GM13977 (cell line): Measurements from ENCODE around the gene SMO.

ENCODE experiments used
- DNase-seq: peaks from one replicate; pipeline ENCODE4 v3.0.0; 2012; ENCODE audit warnings: low spot score
- CTCF ChIP-seq: IDR thresholded peaks from 2 replicates; pipeline ENCODE4 v1.5.1; 2012; ENCODE audit warnings: mild to moderate bottlenecking, control low read depth; ENCODE audit not compliant: insufficient read depth; ENCODE audit errors: extremely low read depth, missing control alignments
- in situ Hi-C: fragments of 300-500 bp; cut with MboI; formaldehyde crosslinking; loops from one replicate; pipeline ENCODE4 v1.12.0; 2022; ENCODE audit warnings: low sequenced_read_pairs, low pct_unique_long_range_greater_than_20kb, mixed read lengths, inconsistent platforms; ENCODE audit not compliant: unreplicated experiment

Gene SMO

GRCh38 chr7:129199406-129199805 is 11.0 kb downstream of the SMO start:
- DNase-seq: no peak
- in situ Hi-C loops: no loop called here
- TF ChIP-seq CTCF: no peak

DNA sequence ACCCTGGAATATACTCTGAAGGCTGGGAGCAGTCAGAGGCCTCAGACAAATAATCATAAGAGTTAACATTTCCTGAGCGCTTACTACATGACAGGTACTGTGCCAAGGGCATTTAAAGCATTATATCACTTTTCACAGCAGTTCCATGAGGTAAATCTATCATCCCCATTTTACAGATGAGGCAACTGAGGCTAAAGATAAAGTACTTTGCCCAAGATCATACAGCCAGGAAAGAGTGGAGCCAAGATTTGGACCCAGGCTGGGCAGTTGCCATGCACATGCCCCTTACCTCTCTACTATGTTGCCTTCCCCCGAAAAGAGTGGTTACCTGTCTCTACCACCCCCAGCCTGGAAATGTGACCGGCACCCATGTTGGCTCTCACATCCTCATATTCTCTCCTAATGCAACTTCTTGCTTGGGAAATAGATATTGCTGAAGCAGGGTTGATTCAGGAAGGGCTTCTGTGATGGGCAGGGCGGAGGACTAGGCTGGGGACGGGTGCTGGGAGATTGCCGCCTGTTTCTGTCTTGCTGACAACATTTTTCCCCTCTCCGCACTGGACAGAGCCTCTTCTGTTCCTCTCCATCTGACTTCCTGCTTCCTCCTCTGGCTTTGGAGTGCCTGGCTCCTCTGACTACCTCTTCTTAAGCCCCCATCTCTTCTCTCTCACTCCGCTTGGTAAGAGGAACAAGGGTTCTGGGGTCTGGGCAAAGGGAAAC is 13.8 kb downstream of the SMO start:
- TF ChIP-seq CTCF: no peak
- DNase-seq: no peak
- in situ Hi-C loops: loop anchor here (25.0 kb wide), 1 partner anchor 260 kb away; no protein-coding TSS in a partner anchor

- no peak for DNase-seq
- in situ Hi-C loops: loop anchor here (25.0 kb wide), 1 partner anchor 259 kb away; no protein-coding TSS in a partner anchor
- no peak for TF ChIP-seq CTCF
Observed at GRCh38 chr7:129203050-129203741, 14.8 kb downstream of the SMO start.

DNA sequence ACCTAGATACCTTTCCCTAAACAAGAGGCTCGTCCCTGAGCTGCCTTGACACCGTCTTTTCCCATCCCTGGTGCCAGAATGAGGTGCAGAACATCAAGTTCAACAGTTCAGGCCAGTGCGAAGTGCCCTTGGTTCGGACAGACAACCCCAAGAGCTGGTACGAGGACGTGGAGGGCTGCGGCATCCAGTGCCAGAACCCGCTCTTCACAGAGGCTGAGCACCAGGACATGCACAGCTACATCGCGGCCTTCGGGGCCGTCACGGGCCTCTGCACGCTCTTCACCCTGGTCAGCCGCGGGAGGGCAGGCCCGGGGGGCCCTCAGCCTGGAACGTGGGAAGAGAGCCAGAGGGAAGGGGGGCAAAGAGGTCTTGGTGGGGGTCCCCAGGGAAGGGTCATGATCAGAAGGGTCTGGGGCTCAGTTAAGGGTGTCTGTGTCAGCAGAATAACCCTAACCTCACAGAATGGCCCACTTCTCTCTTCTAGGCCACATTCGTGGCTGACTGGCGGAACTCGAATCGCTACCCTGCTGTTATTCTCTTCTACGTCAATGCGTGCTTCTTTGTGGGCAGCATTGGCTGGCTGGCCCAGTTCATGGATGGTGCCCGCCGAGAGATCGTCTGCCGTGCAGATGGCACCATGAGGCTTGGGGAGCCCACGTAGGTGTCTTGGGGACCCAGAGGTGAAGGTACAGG is 16.8 kb downstream of the SMO start:
- no peak for DNase-seq
- no peak for TF ChIP-seq CTCF
- in situ Hi-C loops: loop anchor here (25.0 kb wide), 1 partner anchor 257 kb away; no protein-coding TSS in a partner anchor

DNA sequence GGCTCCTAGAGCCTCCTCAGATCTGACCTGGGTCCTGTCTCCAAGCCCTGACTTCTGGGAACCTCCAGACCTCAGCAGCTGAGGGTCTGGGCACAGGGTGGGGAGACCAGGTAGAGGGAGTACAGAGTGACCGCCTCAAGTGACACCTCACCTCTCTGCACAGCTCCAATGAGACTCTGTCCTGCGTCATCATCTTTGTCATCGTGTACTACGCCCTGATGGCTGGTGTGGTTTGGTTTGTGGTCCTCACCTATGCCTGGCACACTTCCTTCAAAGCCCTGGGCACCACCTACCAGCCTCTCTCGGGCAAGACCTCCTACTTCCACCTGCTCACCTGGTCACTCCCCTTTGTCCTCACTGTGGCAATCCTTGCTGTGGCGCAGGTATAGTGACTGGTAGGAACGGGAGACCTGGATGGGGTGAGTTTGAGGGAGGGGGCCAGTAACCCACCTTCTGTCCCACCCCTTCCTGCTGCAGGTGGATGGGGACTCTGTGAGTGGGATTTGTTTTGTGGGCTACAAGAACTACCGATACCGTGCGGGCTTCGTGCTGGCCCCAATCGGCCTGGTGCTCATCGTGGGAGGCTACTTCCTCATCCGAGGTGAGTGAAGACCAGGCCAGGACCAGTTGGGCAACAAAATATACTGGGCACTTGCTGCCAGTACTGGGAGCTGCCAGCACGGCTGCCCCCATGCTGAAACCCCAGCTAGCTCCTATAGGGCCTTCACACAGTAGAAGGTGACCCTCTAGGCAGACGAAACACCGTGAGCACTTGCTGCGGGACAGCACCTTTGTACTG is 17.8 kb downstream of the SMO start:
- DNase-seq: no peak
- no peak for TF ChIP-seq CTCF
- in situ Hi-C loops: loop anchor here (25.0 kb wide), 1 partner anchor 256 kb away; no protein-coding TSS in a partner anchor

DNA sequence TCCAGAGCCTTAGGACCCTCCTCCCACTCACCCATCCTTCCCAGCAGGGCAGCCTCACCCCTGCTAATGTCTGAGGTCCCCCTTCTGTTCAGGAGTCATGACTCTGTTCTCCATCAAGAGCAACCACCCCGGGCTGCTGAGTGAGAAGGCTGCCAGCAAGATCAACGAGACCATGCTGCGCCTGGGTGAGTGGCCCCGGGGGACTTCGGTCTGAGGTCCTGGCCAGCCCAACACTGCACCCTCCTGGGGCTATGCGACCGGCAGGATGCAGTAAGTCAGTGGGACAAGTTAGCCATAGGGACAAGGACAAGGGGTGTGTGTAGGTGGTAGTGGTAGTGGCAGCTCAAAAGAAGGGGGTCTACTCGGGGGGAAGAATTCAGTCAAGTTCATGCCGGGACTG is 20.2 kb downstream of the SMO start:
- DNase-seq: no peak
- peak; percentile 16 for TF ChIP-seq CTCF
- in situ Hi-C loops: loop anchor here (25.0 kb wide), 1 partner anchor 254 kb away; no protein-coding TSS in a partner anchor
